ENCODE measurements around the gene PSAP. TPM values are rescaled to one million over a fixed set of nuclear protein-coding genes. Genes with fewer than 3 reads are reported as not detected.
"Not testable (repeated sequence)": the region's sequence is repeated elsewhere in the genome, so short reads cannot be mapped to it uniquely, and the experiment has no call there.

PSAP gene
- 1,262 and 1,314 TPM in 2 replicates for total RNA-seq
- long read RNA-seq, transcript PSAP-201 (14 exons, 2,830 nt): minor isoform, 95 of 7,522 reads
- long read RNA-seq, transcript PSAP-202 (14 exons, 2,872 nt): major isoform, 3,455 of 7,522 reads
- long read RNA-seq, partial matches to known transcripts: 409 of 7,522 reads
- long read RNA-seq, other reads (novel, unspliced or antisense): 3,563 of 7,522 reads

- H3K36me3 Mint-ChIP-seq (ENCODE audit: unreplicated experiment): no peaks in the 10 kb centered on the region
- TF ChIP-seq, protein P1, sequence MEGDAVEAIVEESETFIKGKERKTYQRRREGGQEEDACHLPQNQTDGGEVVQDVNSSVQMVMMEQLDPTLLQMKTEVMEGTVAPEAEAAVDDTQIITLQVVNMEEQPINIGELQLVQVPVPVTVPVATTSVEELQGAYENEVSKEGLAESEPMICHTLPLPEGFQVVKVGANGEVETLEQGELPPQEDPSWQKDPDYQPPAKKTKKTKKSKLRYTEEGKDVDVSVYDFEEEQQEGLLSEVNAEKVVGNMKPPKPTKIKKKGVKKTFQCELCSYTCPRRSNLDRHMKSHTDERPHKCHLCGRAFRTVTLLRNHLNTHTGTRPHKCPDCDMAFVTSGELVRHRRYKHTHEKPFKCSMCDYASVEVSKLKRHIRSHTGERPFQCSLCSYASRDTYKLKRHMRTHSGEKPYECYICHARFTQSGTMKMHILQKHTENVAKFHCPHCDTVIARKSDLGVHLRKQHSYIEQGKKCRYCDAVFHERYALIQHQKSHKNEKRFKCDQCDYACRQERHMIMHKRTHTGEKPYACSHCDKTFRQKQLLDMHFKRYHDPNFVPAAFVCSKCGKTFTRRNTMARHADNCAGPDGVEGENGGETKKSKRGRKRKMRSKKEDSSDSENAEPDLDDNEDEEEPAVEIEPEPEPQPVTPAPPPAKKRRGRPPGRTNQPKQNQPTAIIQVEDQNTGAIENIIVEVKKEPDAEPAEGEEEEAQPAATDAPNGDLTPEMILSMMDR (IDR thresholded peaks at IDR 0.05): no peak
- H3K4me1 Mint-ChIP-seq (ENCODE audit: unreplicated experiment): peaks cover 42% of the 10 kb centered on the region
These were observed at the start of gene PSAP for GRCh38 chr10:71850743-71851464. Gene PSAP (minus strand): TSS chr10:71851251. CDS start chr10:71851221, 30 bp downstream.

DNA sequence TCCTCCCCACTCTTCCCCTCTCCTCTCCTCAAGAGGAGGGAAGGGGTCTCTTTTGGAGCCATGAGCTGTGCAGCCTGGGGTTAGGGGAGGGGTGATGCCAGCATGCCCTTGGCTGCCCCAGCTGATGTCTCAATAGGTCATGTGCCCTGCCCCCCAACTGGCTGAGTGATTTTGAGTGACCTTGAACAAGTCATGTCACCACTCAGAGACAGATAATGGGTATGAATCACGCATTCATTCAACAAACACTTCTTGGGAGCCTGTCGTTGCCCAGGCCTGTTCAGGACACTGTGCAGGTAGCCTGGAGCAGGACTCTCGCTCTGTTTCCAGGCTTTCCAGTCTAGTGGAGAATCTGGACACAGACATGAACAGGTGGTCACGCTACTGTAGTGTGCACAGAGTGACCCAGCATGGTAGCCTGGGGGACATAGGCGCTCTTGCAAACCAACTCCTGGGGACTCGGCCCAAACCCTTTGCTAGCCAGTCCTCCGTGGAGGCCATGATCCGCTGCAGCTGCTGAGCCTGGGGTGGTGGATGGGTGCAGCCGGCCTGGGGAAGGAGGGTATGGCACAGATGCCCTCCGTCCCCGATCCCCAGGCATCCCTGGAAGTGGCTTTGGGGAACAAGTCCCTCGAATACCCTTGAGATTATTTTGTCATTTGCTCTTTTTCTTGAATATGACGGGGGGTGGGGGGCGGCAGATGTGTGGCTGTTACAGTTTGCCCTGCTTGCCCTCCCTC lies 49.6 kb upstream of the PSAP start:
- TF ChIP-seq, protein P1 (IDR thresholded peaks at IDR 0.05): no peak
- H3K4me1 Mint-ChIP-seq (ENCODE audit: unreplicated experiment): no peaks in the 10 kb centered on the region
- no peak overlapping the region for H3K27ac Mint-ChIP-seq (ENCODE audit: unreplicated experiment)
- H3K27me3 Mint-ChIP-seq (ENCODE audit: unreplicated experiment): no peaks in the 10 kb centered on the region
- H3K36me3 Mint-ChIP-seq (ENCODE audit: unreplicated experiment): no peaks in the 10 kb centered on the region
- H3K9me3 Mint-ChIP-seq (ENCODE audit: unreplicated experiment): no peaks in the 10 kb centered on the region
- no peak for DNase-seq (ENCODE audit: extremely low spot score, unreplicated experiment)
- H3K4me3 Mint-ChIP-seq (ENCODE audit: unreplicated experiment): no peak overlapping the region

More at GRCh38 chr10:71850743-71851464, at the start of gene PSAP:
- Mint-ChIP-seq H3K9me3 (ENCODE audit: unreplicated experiment) (no peaks in the 10 kb centered on the region), H3K4me3 (ENCODE audit: unreplicated experiment) (peak within 1 kb of the TSS; percentile 87), H3K27me3 (ENCODE audit: unreplicated experiment) (no peaks in the 10 kb centered on the region), H3K27ac (ENCODE audit: unreplicated experiment) (peak within 1 kb of the TSS; percentile 81)
- DNase-seq (ENCODE audit: extremely low spot score, unreplicated experiment): peak; percentile 100

DNA sequence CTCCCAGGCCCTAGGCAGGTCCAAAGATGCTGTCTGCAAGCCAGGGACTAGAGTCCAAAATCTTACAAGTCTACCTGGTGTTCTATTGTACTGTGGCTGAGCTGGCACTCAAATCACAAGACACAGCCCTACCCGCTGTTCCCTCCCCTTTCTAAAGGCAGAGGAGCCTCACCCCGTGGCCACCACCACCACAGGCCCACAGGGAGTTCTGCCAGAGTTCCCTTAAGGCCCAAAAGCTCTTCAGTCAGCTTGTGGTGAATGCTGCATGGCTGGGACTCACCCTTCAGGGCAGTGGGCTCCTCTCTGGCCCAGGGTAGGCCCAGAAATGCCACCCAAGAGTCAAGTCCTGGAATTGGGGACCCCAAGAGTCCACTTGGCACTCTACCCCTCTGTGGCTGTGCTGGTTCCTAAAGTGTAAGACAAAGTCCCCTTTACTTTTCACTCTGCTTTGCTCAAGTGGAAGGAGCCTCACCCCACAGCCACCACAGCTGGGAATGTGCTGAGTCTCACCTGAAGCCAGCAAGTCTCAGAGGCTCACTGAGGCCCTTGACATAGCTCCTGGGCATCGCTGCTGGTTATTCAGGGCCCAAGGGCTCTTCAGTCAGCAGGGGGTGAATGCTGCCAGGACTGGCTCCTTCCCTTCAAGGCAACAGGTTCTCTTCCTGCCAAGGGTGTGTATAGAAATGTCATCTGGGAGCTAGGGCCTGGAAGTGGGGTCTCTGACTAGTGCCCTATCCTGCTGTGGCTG lies 48.8 kb upstream of the PSAP start:
- Mint-ChIP-seq H3K4me3 (ENCODE audit: unreplicated experiment) (no peak overlapping the region), H3K27me3 (ENCODE audit: unreplicated experiment) (no peaks in the 10 kb centered on the region), H3K4me1 (ENCODE audit: unreplicated experiment) (no peaks in the 10 kb centered on the region), H3K27ac (ENCODE audit: unreplicated experiment) (no peak overlapping the region), H3K9me3 (ENCODE audit: unreplicated experiment) (no peaks in the 10 kb centered on the region), H3K36me3 (ENCODE audit: unreplicated experiment) (no peaks in the 10 kb centered on the region)
- TF ChIP-seq, protein P1 (IDR thresholded peaks at IDR 0.05): no peak
- DNase-seq (ENCODE audit: extremely low spot score, unreplicated experiment): no peak

GRCh38 chr10:71898346-71898745 lies 47.3 kb upstream of the PSAP start:
- H3K9me3 Mint-ChIP-seq (ENCODE audit: unreplicated experiment); H3K36me3 Mint-ChIP-seq (ENCODE audit: unreplicated experiment); H3K4me1 Mint-ChIP-seq (ENCODE audit: unreplicated experiment); H3K27ac Mint-ChIP-seq (ENCODE audit: unreplicated experiment); DNase-seq (ENCODE audit: extremely low spot score, unreplicated experiment); H3K27me3 Mint-ChIP-seq (ENCODE audit: unreplicated experiment); H3K4me3 Mint-ChIP-seq (ENCODE audit: unreplicated experiment): not testable (repeated sequence)

DNA sequence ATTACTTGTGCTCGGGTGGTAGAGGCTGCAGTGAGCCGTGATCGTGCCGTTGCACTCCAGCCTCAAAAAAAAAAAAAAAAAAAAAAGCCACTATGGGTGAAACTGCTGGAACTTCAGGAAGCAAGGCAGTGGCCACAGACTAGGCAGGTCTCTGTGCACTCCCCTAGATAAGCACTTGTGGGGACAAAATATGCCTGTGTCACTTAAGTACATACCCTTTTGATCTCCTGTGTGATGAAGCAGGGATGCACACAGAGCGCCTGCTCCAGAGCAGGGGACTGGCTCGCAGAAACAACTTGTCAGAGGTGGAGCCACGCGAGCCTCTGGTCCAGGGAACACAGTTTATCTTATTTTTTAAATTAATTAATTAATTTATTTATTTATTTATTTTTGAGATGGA lies 42.9 kb upstream of the PSAP start:
- H3K36me3 Mint-ChIP-seq (ENCODE audit: unreplicated experiment): no peaks in the 10 kb centered on the region
- H3K4me3 Mint-ChIP-seq (ENCODE audit: unreplicated experiment): no peak overlapping the region
- H3K27me3 Mint-ChIP-seq (ENCODE audit: unreplicated experiment): no peaks in the 10 kb centered on the region
- no peaks in the 10 kb centered on the region for H3K9me3 Mint-ChIP-seq (ENCODE audit: unreplicated experiment)
- no peak overlapping the region for H3K27ac Mint-ChIP-seq (ENCODE audit: unreplicated experiment)
- DNase-seq (ENCODE audit: extremely low spot score, unreplicated experiment): no peak
- peaks cover 6% of the 10 kb centered on the region for H3K4me1 Mint-ChIP-seq (ENCODE audit: unreplicated experiment)
- TF ChIP-seq, protein P1 (IDR thresholded peaks at IDR 0.05): no peak

All from osteocyte (in vitro differentiated cells).